SU-DHL-6 (cell line): Measurements from ENCODE around the gene HEXD.

Source experiments
- H2AFZ ChIP-seq: fragments of 200-600 bp; sonication (generic); 2 replicates; pipeline ENCODE4 v1.6.1; 2014; ENCODE audit warnings: low read depth, mild to moderate bottlenecking, moderate library complexity, mixed read lengths, antibody characterized with exemption, low read length; ENCODE audit not compliant: severe bottlenecking
- H3F3A ChIP-seq: fragments of 200-600 bp; shearing (Covaris generic); 2 replicates; pipeline ENCODE4 v1.6.0; 2016; ENCODE audit warnings: antibody characterized with exemption, mild to moderate bottlenecking; ENCODE audit not compliant: insufficient read depth
- H3K27ac ChIP-seq: fragments of 200-600 bp; sonication (generic); 2 replicates; pipeline ENCODE4 v1.5.1; 2016; ENCODE audit warnings: low read depth, mild to moderate bottlenecking, low read length, moderate library complexity, mixed read lengths
- H3K27me3 ChIP-seq: fragments of 200-600 bp; sonication (generic), shearing (Covaris generic); 2 replicates; pipeline ENCODE4 v1.6.0; 2014; ENCODE audit warnings: mild to moderate bottlenecking, low read length
- H3K36me3 ChIP-seq: fragments of 200-600 bp; sonication (generic); 2 replicates; pipeline ENCODE4 v1.6.1; 2014; ENCODE audit warnings: mild to moderate bottlenecking, low read length, mixed read lengths
- H3K4me2 ChIP-seq: fragments of 300-600, 200-600 bp; shearing (Covaris generic), sonication (generic); 2 replicates; pipeline ENCODE4 v1.6.0; 2014; ENCODE audit warnings: low read length, low read depth, mild to moderate bottlenecking; ENCODE audit not compliant: poor library complexity, severe bottlenecking
- H3K4me3 ChIP-seq: fragments of 200-600 bp; sonication (generic); 2 replicates; pipeline ENCODE4 v1.5.1; 2014; ENCODE audit warnings: antibody characterized with exemption, low read length, mild to moderate bottlenecking, mixed read lengths; ENCODE audit not compliant: insufficient read depth, poor library complexity, severe bottlenecking
- H3K79me2 ChIP-seq: fragments of 200-600 bp; sonication (generic); 2 replicates; pipeline ENCODE4 v1.6.1; 2014; ENCODE audit warnings: mild to moderate bottlenecking, low read length, moderate library complexity; ENCODE audit not compliant: insufficient read depth
- H3K9ac ChIP-seq: fragments of 200-600 bp; sonication (generic); 2 replicates; pipeline ENCODE4 v1.7.0; 2014; ENCODE audit warnings: mild to moderate bottlenecking, low read length
- H3K9me2 ChIP-seq: fragments of 200-600 bp; sonication (generic); replicated peaks from 2 replicates; pipeline ENCODE4 v1.6.1; 2014; ENCODE audit warnings: low read length; ENCODE audit not compliant: insufficient read depth
- H3K9me3 ChIP-seq: fragments of 200-600 bp; sonication (generic); 2 replicates; pipeline ENCODE4 v1.6.1; 2014; ENCODE audit warnings: low read length, mixed read lengths; ENCODE audit not compliant: insufficient read depth
- H4K20me1 ChIP-seq: fragments of 200-600 bp; sonication (generic); 2 replicates; pipeline ENCODE4 v1.6.1; 2014; ENCODE audit warnings: low read depth, mild to moderate bottlenecking, antibody characterized with exemption, low read length, moderate library complexity, mixed read lengths
- EZH2phosphoT487 ChIP-seq: fragments of 200-600 bp; sonication (generic), shearing (Covaris generic); conservative IDR thresholded peaks from 2 replicates; pipeline ENCODE4 v1.6.1; 2018; ENCODE audit warnings: mild to moderate bottlenecking, antibody characterized with exemption, low read length, moderate library complexity, mixed read lengths
- TF ChIP-seq, protein P1 (sequence below): fragments of 200-600 bp; sonication (generic); IDR thresholded peaks from one replicate; pipeline ENCODE4 v1.5.1; 2017; ENCODE audit warnings: antibody characterized with exemption, mild to moderate bottlenecking, low read length, moderate library complexity; ENCODE audit not compliant: insufficient read depth, poor library complexity, severe bottlenecking

Gene HEXD

DNA sequence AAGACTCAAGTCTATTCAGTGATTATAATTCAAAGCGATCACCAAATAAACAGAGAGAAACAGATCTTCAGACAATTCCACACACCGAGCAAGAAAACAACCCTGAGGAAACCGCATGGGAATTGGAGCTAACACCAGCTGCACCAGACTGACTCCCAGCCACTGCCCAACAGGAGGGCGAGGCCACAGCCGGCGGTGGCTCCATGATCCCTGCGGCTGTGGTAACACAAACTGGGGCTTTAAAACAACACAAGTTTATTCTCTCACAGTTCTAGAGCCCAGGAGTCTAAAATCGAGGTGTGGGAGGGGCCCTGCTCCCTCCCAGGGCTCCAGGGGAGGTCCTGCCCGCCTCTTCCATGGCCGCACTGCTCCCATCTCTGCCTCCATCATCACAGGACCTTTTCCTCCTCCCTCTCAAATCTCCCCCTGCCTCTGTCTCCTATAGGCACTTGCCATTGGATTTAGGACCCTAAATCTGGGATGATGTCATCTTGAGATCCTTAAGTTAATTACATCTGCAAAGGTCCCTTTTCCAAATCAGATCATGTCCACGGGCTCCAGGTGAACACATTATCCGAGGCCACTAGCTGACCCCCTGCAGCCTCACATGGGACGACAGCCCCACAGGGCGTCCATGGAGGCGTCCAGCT is 9.7 kb upstream of the HEXD start:
- Histone ChIP-seq H2AFZ (no peak overlapping the region), H3K79me2 (no peaks in the 10 kb centered on the region), H3K9me3 (no peaks in the 10 kb centered on the region), H3K4me3 (no peak overlapping the region), H3K9ac (no peak overlapping the region), H4K20me1 (no peaks in the 10 kb centered on the region), H3K27ac (no peak overlapping the region), H3K4me2 (no peak overlapping the region), H3K36me3 (no peaks in the 10 kb centered on the region), H3K27me3 (no peaks in the 10 kb centered on the region), H3F3A (no peaks in the 10 kb centered on the region), H3K9me2 (no peaks in the 10 kb centered on the region)
- no peak for TF ChIP-seq EZH2phosphoT487
- TF ChIP-seq, protein P1, sequence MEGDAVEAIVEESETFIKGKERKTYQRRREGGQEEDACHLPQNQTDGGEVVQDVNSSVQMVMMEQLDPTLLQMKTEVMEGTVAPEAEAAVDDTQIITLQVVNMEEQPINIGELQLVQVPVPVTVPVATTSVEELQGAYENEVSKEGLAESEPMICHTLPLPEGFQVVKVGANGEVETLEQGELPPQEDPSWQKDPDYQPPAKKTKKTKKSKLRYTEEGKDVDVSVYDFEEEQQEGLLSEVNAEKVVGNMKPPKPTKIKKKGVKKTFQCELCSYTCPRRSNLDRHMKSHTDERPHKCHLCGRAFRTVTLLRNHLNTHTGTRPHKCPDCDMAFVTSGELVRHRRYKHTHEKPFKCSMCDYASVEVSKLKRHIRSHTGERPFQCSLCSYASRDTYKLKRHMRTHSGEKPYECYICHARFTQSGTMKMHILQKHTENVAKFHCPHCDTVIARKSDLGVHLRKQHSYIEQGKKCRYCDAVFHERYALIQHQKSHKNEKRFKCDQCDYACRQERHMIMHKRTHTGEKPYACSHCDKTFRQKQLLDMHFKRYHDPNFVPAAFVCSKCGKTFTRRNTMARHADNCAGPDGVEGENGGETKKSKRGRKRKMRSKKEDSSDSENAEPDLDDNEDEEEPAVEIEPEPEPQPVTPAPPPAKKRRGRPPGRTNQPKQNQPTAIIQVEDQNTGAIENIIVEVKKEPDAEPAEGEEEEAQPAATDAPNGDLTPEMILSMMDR = no peak

DNA sequence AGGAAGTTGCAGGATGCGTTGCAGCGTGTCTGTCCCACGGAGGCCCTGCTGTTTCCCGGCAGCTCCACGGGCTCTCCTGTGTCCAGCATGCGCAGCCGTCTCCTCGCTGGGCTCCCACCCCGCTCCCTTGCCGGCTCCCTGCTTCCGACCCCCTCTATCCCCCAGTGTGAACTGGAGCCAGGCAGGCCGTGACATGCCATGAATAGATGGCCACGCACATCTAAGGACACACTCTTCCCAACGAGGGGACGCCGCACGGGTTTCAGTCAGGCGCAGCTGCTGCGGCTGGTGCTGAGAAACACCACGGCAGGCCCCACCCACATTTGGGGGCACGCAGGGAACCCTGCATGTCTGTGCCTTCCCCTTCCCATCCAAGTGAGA is 9.2 kb upstream of the HEXD start:
- Histone ChIP-seq H3K27ac (no peak overlapping the region), H3K9me3 (no peaks in the 10 kb centered on the region), H3K9ac (no peak overlapping the region), H3K4me3 (no peak overlapping the region), H3K36me3 (no peaks in the 10 kb centered on the region), H3K9me2 (no peaks in the 10 kb centered on the region), H3F3A (no peaks in the 10 kb centered on the region), H2AFZ (no peak overlapping the region), H4K20me1 (no peaks in the 10 kb centered on the region; the same call in 1 of the 2 replicates), H3K27me3 (no peaks in the 10 kb centered on the region), H3K4me2 (no peak overlapping the region), H3K79me2 (no peaks in the 10 kb centered on the region)
- TF ChIP-seq EZH2phosphoT487 = no peak
- TF ChIP-seq, protein P1 = no peak

DNA sequence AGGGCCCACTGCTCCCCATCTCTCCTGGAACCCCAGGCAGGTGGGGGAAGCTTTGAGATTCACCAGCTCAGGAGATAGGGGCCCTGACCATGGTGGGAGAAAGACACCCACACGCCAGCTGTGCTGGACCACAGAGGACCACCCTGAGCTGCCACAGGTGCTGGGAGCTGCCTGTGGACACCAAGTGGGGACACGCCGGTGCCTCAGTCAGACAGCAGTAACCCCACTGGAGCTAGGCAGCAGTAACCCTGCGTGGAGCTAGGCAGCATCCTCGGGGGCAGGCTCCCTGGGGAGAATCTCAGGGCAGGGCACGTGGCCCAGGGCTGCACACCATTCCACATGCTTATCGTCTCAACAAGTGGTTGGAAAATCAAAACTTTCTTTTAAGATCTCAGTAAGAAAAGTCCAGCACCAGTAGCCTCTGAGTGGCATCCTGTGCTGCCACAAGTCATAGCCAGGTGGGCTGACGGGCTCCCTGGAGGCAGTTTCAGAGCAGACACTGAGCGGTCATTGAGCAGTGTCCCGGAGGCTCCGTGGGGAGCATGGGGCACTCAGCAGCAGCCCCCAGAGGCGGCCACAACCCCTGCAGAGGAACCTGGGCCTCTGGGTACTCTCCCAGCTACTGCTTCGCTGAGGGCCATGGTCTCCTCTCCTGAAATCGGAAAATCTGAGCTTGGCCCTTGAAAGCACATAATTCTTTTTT is 8.0 kb upstream of the HEXD start:
- Histone ChIP-seq H3K4me2 (no peak overlapping the region), H3K79me2 (no peaks in the 10 kb centered on the region), H3F3A (no peaks in the 10 kb centered on the region), H3K9ac (no peak overlapping the region), H3K9me2 (no peaks in the 10 kb centered on the region), H3K4me3 (no peak overlapping the region), H3K27ac (no peak overlapping the region), H3K27me3 (no peaks in the 10 kb centered on the region), H4K20me1 (no peaks in the 10 kb centered on the region; the same call in 1 of the 2 replicates), H3K9me3 (no peaks in the 10 kb centered on the region), H3K36me3 (no peaks in the 10 kb centered on the region), H2AFZ (no peak overlapping the region)
- TF ChIP-seq EZH2phosphoT487 = no peak
- TF ChIP-seq, protein P1 = no peak
